GM19238 (cell line): ENCODE results near the gene C1orf35.

ENCODE experiments used
- DNase-seq: peaks from one replicate; pipeline ENCODE4 v3.0.0; 2011; ENCODE audit warnings: low spot score; ENCODE audit not compliant: insufficient read length

The C1orf35 gene

DNA sequence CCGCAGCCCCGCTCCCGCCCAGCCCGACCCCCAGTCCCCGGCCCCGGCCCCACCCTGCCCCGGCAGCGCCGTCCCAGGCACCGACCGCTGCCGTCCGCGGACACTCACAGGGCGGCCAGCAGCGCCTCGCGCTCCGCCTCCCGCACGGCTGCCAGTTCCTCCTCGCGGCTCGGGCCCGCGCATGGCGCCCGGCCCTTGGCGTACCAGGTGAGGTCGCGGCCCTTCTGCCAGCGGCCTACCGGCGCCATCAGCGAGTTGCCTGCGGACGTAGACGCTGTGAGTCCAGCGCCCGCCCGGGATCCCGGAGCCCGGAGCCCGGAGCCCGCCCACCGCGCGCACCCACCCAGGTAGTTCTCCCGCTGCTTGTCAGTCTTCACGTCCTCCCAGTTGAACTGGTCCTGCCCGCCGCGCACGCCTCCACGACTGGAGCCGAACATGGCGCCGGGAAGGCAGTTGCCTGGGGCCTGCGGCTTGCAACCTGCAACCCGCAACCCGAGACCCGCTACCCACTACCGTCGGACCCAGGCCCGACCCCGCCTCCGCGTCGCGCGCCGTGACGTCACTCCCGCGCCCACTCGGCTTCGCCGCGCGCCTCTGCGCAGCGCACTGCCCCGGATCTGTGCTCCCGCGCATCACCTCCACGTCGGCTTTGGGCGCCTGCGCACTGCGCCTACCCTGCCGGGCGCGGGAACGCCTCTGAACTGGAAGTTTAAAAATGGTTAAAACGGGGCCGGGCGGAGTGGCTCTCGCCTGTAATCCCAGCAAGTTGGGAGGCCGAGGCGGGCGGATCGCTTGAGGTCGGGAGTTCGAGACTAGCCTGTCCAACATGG is at the start of gene C1orf35:
TSS of gene C1orf35 (minus strand) at position 535 of the 830 bp plus-strand sequence. CDS start at position 437, 98 bp downstream.
- DNase-seq = peak; percentile 99

DNA sequence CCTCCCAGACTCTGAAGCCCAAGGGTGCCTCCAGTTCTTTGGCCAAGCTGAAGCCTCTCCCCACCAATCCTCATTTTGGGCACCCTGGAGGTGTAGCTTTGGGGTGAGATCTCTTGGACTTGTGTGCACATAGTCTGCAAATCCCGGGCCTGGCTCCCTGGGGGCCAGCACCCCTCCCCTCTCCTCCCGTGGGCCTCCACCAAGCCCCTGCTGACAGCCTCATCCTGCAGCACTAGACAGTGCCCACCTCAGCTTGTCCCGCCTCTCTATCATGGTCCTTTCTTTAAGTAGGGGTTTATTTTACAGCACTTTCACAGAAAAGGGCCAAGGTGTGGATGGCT is 49.8 kb upstream of the C1orf35 start:
- DNase-seq = no peak

DNA sequence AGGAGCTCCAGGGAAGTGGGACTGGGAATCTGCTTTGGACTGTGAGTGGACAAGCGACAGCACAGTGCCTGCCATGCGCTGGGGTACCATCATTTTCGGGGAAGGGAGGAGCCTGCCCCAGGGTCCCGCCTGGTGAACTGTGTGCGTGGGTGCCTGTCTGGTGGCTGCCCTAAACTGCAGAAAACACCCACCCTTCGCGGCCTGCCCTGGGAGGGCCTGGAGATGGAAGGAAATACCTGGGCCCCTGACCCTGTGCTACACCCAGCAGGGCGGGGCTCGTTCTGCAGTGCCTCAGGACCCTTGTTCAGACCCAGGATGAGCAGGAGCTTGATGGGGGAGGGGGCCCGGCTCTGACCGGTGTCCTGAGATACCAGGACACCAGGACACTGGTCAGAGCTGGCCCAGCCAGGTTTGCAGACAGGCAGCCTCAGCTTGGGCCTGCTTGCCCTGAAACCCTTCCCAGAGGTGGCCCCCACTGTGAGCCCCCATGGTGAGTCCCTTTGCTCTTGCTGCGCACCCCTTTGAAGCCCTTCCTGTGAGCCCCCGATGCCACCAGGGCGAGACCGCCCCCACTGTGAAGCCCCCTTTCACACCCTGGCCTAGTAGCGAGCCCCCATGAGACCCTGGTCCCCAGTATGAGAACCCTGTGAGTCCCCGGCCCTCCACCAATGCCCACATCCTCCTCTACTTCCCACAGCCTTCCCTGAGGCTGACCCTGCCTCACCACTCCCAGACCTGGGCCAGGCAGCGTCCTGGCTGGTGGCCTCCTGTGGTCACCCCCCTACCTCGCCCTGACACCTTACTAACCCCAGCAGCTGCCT is 49.2 kb upstream of the C1orf35 start:
- DNase-seq = no peak

DNA sequence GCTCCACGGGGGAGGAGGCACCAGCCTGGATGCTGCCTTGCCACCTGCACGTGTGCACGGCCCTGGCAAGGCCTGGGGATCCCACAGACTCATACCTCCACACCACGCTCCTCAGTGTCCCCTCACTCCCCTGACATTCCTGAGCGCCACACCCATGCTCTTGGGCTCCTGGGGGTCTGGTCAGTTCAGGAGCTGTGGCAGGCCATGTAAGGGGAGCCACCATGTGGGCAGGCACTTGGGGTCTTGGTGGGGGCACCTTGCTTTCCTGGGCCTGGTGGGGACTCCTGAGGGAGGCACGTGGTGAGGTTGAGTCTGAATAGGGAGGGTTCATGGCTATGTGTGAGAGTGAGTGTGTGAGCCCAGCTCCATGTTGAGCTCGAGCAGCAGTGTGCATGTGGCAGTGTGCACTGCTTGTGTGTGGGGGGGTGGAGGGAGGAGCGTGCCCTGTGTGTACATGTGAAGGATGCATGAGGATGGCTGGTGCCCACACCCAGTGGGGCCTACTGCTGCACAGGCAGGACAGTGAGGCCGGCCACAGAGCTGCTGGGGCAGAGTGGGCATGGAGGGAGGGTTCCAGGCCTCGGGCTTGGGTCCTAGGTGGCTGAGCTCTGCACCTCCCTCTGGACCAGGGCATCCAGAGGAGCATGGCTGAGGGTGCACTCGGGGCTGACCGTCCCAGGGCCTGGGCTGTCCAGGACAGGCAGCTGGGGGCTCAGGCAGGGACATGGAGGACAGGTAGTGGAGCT is 48.2 kb upstream of the C1orf35 start:
- no peak for DNase-seq

DNA sequence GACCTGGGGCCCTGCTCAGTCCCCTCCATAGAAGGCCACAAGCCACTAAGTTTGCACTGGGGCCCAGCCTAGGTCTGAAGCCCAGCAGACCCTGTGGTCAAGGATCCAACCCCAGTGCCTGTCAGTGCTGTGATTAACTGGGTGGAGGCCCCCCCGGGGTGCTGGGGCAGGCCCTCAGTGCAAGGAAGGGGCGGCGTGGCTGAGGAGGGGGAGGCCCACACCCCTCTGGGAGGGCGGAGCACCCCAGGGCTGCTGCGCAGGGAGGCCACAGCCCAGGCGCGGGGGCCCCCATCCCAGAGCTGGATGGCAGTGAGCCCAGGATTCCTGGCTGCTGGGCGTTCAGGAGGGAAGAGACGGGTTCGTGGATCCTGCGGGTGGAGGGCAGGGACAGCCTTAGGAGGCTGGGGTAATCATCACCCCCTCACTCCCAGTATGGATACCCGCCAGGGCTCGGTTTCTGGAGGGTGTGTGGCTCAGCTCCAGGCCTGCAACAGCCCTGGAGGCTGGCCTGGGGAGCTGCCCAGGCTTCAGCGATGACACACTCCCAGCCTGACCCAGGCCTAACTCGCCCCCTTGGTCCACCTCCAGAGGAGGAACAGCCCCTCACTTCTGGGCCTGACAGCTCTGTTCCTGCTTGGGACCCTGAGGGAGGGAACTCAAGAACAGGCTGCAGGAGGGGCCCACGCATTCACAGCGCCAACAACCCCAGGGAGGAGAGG is 47.5 kb upstream of the C1orf35 start:
- DNase-seq = no peak

DNA sequence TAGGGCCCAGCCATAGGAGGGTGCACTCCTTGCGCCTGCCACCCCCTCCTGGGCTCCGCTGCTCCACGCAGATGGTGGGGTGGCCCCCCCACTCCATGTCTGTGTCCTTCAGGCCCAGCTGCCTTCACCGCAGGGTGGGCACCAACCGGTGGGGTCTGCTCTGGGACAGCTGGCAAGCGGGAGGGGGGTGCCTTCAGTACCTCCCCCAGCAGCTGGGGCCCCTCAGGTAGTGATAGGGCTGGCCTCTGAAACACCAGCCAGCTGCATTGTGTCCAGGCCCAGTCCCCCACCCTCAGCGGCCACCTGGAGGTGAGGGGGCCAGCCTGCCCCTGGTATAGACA is 47.0 kb upstream of the C1orf35 start:
- no peak for DNase-seq

DNA sequence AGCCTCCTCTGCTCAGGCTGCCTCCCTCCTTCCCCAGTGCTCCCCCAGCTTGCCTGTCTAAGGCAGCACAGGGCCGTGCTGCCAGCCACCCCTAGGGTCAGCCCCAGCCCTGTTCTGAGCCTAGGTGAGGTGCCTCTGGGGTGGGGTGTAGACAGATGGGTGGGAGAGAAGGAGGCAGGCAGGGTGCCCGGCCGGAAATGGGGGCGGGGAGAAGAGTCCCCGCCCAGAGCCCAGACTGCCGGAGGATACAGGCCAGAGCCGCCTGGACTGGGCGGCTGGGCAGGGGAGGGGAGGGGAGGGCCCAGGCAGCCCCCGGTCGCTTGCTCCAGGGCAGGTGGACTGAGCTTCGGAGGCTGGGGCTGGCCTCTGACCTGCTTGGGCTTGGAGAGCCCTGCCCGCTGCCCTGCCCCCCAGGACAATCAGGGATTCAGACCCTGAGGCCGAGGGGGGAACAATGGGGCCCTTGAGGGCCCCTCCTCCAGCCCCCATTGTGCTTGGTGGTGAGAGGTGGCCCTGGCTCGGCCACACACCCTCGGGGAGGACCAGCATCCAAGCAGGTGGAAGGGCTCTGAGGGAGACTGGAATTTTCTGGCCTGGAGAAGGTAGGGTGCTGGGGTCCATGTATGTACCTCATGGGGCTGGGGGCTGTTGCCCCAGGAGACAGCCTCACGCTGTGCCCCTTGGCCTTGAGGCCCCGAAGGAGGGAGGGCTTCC is 46.4 kb upstream of the C1orf35 start, which contains the start of gene GJC2:
TSS of gene GJC2 (plus strand) at position 525 of the 714 bp plus-strand sequence. CDS start 7,829 bp downstream, outside the sequence.
- no peak for DNase-seq

DNA sequence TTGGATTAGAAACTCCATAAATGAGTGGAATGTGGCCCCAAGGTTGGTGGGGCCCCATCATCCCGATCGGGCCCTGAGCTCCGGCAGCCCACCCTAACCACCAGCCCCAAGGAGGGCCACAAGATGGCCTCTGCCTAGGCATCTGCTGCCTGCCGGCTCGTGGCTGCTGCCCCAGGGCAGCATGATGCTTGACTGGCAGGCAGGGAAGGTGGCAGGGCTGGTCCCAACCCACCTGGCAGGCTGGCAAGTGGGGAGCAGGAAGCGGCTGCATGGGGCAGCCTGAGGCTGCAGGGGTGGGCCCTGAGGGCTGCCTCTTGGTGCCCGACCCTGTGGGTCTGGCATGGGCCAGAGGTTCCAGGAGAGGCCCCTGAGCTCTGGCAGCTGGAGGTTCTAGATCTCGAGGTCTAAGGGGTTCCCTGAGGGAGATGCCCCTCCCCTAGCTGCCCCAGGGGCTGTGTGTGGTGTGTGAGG is 45.8 kb upstream of the C1orf35 start:
- no peak for DNase-seq

DNA sequence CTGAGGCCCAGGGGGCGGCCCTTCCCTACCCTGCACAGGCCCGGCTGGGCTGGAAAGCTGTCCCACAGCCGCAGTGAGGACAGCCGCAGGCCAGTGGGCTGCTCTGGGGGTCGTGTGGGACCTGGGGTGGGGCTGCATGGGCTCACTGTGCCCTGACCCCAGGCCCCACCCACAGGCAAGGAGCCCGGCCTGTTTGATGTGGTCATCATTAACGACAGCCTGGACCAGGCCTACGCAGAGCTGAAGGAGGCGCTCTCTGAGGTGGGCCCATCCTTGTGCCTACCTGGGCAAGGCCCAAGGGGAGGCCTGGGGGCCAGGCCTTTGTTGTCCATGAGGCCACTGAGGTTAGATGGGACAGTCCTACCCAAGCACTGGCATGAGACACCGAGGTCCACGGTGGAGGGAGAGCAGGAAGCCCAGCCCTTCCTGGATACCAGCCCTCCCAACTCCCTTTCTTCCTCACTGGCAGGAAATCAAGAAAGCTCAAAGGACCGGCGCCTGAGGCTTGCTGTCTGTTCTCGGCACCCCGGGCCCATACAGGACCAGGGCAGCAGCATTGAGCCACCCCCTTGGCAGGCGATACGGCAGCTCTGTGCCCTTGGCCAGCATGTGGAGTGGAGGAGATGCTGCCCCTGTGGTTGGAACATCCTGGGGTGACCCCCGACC is 45.2 kb upstream of the C1orf35 start:
- DNase-seq = no peak

DNA sequence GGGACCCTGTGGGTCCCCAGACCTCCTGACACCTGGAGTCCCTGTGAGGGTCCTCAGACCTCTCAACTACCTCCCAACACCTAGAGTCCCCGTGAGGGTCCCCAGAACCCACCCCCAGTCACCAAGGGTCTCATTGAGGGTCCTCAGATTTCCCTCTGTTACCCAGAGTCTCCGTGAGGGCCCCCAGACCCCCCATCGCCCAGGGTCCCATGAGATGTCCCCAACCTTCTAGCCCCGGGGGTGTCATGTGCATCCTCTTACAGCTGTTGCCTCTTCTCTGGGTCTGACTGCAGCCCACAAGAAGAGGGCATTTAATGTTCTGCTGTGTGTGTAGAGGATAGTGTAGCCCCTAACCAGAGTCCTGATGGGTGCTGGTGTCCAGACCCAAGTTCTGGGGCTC is 44.6 kb upstream of the C1orf35 start:
- DNase-seq = no peak

DNA sequence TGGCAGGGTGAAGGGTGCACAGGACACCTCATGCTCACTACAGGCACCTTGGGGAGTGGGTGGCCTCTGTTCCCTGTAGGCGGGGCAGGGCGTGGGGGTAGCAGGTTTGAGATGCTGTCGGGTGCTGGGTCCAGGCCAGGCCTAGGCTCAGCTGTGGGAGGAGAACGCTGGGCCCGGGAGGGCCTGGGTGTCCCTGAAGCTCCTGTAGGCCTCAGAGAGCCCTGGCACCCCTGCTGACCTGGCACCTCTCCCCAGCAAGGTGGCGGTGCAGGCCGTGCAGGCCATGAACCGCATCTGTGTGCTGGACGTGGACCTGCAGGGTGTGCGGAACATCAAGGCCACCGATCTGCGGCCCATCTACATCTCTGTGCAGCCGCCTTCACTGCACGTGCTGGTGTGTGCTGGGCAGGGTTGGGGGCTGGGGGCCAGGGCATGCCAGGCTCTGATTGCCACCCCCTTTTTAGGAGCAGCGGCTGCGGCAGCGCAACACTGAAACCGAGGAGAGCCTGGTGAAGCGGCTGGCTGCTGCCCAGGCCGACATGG is 44.1 kb upstream of the C1orf35 start:
- DNase-seq = no peak

DNA sequence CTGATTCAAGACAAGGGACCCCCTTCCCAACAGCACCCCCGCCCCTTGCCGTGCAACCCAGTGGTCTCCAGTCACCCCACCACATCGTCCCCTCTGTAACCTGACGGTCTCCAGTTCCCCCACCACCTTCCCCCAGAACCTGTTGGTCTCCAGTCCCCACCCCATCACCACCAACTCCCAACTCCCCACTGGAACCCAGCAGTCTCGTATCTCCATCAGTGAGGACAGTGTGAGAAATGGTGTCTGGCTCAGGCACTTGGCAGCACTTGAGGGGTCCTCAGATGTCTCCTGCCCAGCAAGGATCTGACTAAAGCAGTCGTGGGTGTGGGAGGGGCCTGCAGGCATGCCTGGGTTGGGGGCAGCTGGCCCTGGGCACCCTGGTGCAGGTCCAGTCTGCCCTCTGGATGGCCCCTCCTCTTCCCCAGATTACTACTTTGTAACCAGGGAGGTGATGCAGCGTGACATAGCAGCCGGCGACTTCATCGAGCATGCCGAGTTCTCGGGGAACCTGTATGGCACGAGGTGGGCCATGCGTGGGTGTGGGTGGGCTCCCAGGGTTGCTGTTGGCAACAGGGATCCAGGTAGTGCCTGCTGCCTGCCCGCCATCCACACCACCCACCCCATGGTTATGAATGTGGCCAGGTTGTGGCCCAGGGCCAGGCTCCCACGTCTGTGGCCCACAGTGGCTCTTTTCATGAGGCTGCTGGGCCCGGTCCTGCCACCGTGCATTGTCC is 43.5 kb upstream of the C1orf35 start:
- DNase-seq = no peak

DNA sequence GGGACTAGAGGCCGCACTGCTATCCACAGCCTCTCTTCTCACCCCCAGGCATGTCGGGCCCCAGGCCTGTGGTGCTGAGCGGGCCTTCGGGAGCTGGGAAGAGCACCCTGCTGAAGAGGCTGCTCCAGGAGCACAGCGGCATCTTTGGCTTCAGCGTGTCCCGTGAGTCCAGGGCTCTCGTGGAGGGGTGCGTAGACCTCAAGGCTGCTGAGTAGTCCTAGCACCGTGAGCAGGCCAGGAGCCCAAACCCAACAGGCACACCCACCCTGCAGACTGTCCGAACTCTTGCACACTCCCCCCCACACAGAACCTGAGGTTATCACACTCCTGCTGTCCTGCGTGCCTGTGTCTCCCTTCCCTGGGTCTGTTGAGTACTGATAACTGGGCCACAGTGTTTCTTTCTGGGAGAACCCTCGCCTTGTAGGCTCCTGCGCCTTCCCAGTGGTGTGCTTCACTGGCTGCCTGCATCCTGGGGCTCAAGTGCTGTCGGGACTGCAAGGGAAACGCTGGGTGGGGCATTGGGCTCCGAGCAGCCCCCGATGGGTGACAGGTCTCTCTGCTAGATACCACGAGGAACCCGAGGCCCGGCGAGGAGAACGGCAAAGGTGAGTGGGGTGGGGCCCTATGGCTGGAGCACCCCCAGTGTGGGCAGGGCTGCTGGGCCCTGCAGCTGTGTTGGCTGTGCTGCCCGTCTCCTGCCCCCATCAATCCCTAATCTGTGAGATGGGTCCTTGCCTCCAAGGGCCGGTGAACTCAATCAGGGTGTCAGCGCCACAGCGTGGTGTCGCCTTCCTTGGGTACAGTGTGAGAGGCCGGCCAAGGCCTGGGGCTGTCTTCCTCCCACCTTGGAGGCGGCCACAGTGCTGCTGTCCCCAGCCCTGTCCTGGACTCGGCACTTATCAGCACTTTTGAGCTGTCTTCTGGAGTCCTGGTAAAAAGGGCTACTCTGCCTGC is 42.6 kb upstream of the C1orf35 start:
- DNase-seq = no peak

DNA sequence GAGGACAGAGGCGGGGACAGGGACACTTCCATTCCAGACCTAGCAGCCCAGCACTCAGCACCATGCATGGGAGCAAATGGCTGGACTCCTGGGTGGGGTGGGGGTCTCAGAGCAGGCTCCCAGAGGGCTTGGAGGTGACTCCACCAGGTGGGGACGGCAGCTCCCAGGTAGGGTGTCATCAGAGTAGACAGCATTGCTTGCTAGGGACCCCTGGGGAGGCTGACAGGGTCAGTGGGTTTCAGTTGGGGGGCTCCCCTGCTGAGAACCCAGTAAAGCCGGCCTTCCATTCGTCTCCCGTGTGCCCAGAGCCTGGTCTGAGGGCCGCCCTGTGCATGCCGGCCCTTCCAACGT is 41.8 kb upstream of the C1orf35 start:
- DNase-seq = no peak

DNA sequence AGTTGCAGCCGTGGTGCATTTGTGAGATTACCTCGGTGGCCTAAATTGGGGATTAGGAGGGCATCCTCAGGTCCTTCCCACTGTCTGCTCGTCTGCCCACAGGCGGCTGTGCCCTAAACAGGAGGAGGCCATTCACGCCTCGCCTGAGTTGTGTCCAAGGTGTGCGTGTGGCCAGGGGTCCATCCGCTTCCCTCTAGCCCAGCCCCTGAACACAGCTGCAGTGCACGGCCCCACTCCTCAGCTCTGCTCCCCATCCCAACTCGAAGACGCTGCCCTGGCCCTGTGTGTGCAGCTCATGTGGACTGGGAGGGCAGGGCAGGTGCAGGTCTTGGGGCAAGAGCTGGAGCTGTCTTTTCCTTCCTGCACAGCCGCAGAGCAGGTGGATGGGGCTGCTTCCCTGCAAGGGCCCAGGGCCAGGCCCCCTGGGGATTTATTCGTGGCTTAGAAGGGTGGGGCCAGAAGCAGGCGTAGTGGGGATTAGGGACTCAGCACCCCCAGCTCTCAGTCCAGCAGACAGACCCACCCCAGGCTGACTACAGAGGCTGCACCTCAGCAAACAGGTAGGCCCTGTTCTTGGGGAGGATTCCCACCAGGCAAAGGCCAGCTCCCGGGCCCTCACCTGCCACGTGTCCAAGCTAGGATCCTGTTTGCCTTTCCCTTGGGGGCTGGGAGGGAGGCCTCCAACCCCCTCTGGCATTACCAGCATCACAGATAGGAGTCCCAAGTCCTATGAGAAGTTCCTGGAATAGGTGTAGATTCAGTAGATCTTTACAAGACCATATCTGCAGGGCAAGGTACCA is 41.3 kb upstream of the C1orf35 start:
- DNase-seq = no peak

DNA sequence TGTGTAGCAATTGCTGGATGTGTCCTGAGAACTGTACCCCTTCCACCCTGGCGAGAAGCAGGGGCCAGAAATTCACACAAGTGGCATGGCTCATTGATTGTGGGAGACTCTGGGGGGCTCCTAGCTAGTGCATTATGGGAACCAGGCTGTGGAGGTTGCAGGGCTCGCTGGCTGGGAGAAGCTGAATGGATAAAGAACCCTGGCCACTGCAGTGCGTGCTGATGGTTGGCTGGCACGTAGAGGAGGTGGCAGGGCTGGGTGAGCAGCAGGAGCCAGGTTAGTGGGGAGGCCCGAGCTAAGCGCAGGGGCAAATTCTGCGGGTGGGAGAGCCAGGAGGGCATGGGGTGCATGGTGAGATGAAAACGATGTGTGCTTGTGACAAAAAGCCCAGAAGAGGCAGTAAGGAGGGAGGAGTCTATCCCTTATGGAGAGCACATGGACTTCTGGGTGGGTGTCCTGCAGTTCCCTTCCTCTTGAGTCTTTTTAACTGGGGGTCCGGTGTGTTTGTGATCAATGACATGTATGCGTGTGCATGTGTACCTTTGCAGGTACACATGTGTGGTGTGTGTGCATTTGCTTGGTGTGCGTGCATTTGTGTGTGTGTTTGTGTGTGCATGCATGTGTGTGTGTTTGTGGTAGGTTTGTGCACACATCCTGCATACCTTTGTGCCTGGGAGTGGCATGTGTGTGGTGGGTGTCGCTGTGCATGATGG is 40.5 kb upstream of the C1orf35 start:
- no peak for DNase-seq
